ENCODE results near the gene ACOX3.
"Not testable (repeated sequence)": the region's sequence is repeated elsewhere in the genome, so short reads cannot be mapped to it uniquely, and the experiment has no call there.

The ACOX3 gene

GRCh38 chr4:8431553-8431952 lies 9.0 kb downstream of the ACOX3 start:
- no peak for FAIRE-seq

DNA sequence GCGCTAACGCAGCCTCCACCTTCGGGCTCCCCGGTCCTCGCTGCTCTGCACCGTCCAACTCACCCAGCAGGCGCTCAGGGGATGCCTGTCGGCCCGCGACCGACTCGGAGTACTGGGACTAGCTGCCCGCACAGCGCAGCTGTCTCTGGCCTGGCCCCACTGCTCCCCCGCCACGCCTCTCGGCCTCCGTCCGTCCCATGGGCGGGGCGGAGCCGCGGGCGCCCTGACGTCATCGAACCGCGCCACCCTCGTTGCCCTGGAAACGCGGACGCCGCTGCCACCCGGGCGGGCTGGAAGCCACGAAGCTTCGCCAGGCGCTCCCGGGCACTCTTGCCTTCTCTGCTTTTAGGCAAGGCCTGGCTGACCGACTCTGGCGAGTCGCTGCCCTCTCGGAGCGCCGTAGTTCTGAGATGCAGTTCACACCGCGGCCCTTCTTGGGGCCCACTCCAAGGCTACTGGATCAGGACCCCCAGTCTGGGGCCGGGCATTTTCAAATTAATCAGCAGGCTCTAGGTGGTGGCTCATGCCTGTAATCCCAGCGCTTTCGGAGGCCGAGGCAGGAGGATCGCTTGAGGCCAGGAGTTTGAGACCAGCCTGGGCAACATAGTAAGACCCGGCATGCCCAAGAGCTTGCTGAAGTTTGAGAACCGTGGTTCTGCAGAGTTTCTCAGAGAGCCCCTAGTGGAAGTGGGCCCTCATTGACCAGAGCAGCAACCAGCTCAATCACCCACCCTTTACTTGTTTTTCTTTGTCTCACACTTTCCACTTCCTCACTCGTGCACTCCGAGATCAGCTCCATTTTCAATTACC lies 12.0 kb downstream of the ACOX3 start:
- no peak for FAIRE-seq

GRCh38 chr4:8427761-8428287 lies 12.7 kb downstream of the ACOX3 start:
- FAIRE-seq, result no peak

DNA sequence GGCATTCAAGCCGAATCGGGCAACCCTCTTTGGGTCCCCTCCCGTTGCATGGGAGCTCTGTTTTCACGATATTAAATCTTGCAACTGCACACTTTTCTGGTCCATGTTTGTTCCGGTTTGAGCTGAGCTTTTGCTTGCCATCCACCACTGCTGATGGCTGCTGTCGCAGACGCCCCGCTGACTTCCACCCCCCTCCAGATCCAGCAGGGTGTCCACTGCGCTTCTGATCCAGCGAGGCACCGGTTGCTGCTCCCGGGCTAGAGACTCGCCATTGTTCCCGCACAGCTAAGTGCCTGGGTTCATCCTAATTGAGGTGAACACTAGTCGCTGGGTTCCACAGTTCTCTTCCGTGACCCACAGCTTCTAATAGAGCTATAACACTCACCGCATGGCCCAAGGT lies 13.3 kb downstream of the ACOX3 start:
- FAIRE-seq, result no peak

DNA sequence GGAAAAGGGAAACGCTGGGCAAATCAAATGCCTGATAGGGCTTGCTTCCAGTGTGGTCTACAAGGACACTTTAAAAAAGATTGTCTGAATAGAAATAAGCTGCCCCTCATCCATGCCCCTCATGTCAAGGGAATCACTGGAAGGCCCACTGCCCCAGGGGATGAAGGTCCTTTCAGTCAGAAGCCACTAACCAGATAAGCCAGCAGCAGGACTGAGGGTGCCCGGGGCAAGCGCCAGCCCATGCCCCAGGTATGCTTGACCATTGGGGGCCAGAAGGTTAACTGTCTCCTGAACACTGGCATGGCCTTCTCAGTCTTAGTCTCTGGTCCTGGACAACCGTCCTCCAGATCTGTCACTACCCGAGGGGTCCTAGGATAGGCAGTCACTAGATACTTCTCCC lies 17.7 kb downstream of the ACOX3 start:
- no peak for FAIRE-seq

GRCh38 chr4:8422327-8422726 lies 18.2 kb downstream of the ACOX3 start:
- FAIRE-seq, result no peak

GRCh38 chr4:8420151-8420550 lies 20.4 kb downstream of the ACOX3 start:
- FAIRE-seq, result not testable (repeated sequence)

DNA sequence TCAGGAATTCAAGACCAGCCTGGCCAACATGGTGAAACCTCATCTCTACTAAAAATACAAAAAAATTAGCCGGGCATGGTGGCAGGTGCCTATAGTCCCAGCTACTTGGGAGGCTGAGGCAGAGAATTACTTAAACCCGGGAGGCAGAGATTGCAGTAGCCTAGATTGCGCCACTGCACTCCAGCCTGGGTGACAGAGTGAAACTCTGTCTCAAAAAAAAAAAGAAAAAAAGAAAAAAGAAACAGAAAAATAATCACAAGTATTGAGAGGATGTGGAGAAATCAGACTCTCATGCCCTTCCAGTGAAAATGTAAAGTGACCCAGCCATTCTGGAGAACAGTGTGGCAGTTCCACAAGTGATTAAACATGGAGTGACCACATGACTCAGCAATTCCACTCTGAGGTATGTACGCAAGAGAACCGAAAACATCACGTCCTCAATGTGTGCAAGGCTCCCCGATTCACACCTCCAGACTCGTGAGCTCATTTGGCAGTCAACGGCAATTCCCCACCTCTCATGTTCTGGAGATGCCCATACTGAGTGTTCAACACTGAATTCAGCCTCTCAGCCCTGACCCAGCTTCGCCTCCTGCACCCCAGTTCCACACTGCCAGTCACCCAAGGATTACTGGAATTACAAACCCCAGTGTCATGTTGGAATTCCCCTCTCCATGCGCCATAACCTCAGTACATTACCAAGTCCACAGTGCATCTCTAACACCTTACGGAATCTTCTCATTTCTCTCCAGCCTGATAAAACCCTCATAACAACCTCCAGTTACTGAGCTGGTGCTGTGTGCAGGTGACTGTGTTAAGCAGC lies 21.1 kb downstream of the ACOX3 start:
- no peak for FAIRE-seq

DNA sequence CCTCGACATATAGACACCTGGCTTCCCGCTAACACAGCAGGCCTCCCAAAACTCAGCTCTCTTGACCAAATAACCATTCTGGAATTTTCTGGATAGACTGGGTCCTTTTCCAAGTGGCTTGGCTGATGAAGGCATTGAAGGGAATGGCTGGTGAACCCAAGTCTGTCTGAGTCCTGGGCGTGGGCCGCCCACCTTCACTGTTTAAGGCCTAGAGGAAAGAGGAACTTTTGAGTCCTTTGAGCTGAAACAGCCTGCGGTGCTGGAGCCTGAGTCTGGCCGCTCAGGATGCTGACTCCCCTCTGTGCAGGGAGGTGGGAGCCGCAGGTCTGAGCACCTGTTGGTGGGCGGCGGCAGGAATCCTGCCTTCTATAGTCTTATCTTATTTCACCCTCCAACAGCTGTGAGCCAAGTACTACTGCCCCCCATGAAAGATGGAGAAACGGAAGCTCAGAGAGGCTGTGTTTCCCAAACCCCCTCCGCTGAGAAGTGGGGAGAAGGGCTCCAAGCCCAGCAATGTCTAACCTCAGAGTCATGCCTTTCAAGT lies 23.4 kb downstream of the ACOX3 start:
- no peak for FAIRE-seq

DNA sequence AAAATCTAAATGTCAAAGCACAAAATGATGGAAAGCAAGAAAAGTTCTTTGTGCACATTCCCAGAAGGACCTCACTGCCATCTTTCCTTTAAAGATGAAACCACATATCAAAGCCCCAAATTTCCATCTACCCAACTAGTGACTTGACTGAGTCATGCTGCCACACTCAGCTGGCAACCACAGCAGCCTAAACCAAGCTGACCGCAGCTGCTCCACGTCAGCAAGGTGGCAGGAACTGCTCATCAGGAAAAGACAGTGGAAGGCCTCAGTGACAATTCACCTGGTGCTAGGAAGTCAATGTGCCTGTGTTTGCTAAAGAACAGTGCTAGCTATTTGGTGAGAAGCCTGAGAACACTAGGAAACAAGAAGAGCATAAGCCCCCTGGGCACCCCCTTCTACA lies 26.1 kb downstream of the ACOX3 start:
- no peak for FAIRE-seq

DNA sequence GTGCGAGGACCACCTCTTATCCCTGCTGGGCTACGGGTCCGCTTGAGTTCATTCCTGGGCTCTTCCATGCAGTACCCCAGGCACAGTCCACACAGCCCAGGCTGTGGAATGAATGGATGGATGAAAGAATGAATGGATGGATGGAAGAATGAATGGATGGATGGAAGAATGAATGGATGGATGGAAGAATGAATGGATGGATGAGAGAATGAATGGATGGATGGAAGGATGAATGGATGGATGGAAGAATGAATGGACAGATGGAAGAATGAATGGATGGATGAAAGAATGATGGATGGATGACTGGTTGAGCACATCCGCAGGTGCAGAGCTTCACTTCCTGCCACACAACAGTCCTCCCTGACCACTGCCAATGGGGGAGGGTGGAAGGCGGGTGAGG lies 28.2 kb downstream of the ACOX3 start:
- FAIRE-seq, result no peak

DNA sequence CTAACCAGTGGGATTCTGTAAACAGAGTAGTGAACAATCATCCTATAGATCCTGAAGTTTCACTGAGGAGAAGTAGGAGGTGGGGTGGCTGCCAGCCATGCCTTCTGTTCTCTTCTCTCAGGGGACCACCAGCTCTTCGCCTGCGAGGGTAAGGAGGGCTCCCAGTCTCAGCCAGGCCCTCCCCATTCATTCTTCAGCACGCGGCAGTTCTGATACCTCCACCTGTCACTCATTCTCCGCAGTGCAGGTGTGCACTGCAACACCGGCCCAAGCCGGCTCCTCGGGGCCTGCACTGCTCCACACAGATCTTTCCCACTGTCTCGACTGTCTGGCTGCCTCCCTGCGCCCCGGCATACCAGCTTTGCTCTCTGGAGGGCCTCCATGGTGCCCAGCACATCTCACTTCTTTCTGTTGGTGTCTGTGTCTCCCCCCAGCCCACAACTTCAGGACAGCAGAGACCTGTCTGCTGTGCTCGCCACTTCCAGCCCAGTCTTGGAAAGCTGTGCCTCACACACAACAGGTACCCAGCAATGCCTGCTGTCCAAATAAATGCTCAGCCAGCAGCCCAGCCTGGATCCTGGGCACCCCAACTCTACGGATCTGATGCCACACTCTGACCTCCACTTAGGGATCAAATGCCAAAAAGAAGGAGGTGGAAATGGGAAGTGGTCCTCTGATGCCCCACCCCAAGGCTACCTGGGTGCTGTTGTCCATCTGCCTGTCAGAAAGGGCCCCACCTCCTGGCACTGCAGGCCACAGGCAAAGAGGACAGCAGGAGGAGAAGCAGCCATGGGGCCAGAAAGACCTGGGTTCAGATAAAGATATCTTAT lies 29.0 kb downstream of the ACOX3 start:
- FAIRE-seq, result no peak

DNA sequence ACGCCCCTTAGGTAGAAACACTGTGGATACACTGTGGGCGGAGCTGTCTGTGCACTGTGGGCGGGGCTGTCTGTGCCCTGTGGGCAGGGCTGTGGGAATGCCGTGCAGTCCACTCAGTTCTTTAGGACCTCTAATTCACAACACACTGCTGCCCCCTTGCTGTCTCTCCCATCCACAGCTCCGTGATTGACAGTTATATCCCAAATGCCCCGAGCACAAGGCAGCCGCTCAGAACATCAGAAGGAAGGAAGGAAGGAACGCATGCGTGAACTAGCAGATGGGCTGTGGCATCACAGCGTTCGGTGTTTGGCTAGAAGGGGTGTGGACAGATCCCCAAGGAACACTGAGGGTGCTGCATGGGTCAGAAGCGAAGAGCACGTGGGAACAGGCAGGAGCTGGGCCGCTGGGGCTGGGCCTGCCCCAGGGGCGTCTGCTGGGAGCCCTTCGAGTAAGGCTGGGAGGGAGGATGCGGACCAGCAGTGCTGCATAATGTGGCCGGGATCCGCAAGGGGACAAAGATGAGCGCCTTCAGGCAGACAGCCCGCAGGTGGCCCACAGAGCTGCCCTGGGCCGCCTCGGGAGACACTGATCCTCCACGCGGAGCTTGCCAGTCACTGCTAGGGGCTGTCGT lies 29.8 kb downstream of the ACOX3 start:
- FAIRE-seq, result peak; percentile 40

DNA sequence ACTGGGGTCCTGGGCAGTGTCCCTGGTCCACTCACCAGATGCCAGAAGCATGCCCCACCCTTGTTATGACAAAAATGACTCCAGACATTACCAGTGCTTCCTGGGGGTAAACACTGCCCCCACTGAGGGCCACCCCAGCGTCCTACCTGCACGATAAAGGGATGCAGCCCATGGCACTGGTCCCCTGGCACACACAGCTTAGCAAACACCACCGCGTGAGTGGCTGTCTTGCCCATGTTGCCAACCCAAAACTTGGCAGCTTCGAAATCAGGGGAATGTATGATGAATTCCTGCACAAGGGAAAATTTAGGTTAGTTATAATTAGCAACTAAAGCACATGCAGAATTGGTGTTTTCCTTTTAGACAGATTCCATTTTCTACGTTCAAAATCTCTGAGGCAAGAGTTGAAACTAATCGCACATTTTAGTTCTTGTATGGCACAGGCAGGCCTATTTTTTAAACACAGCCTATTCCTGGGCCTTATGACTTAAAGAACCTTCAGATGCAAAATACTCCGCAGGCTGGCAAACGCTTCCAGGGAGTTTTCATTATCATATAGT lies 30.4 kb downstream of the ACOX3 start:
- no peak for FAIRE-seq

DNA sequence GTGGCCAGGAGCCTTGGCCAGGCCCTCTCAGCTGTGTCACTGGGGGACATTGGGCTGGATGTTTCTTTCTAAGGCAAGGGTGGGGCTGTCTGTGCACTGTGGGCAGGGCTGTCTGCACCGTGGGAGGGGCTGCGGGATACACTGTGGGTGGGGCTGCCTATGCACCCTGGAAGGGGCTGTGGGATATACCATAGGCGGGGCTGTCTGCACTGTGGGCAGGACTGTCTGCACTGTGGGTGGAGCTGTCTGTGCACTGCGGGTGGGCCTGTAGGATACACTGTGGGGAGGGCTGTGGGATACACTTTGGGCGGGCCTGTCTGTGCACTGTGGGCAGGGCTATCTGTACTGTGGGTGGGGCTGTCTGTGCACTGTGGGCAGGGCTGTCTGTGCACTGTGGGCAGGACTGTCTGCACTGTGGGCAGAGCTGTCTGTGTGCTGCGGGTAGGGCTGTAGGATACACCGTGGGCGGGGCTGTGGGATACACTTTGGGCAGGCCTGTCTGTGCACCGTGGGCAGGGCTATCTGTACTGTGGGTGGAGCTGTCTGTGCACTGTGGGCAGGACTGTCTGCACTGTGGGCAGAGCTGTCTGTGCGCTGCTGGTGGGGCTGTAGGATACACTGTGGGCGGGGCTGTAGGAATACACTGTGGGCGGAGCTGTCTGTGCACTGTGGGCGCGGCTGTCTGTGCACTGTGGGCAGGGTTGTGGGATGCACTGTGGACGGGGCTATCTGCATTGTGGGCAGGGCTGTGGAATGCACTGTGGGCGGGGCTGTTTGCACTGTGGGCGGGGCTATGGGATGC lies 31.1 kb downstream of the ACOX3 start:
- no peak for FAIRE-seq

DNA sequence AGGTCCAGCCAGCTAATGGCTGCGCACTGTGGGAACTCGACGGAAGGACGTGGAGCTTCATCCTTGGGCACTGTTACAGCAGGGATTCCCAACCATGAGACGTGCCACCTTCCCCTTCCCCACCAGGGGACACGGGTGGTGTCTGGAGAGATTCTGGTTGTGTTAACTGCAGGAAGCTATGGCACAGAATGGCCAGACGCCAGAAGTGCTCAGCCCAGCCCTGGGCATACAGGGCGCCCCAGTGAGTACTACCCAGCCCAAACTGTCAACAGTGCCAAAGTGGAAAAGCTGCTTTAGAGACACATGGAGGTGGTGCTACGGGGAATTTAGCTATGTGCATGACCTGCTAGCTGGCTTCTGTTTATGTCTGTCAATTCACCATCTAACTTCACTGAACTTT lies 32.8 kb downstream of the ACOX3 start:
- no peak for FAIRE-seq

- FAIRE-seq, result no peak
Observed at GRCh38 chr4:8407316-8407715, 33.2 kb downstream of the ACOX3 start.

GRCh38 chr4:8406887-8407286 lies 33.6 kb downstream of the ACOX3 start:
- not testable (repeated sequence) for FAIRE-seq

GRCh38 chr4:8405516-8405875 lies 35.0 kb downstream of the ACOX3 start:
- FAIRE-seq, result no peak

DNA sequence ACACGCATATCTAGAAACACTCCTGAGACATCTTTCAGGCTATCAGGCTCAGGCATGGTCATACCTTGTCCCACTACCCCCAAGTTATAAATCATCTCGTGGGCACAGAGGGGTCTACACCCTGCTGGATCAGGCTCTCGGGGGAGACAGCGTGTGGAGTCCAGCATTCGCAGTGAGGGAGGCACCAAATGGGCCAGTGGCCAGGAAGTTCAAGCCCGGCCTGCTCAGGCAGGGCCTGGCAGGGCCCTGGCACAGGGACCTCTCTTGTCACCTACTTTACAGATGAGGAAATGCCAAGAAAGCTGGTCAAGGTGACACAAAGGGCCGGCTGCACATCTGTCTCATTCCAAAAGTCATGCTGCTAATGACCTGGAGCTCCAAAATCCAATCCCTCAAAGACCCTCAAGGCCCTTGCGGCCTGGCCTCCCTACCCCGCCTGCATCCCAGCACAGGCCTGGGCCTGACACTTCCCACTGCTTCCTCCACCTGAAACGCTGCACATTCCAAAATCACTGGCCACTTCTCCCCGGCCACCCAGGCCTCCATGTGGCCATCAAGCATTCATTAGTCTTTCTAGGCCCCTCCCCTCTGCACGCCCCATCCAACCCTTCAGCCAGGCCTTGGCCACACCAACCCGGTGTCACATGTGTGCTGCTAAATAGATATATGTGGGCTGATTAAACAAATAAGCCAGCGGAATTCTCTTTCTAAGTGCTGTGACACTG lies 35.6 kb downstream of the ACOX3 start:
- no peak for FAIRE-seq

All from A204.1 (cell line).